Ovary (tissue), 9 donors: ENCODE measurements around the gene NBEA. TPM values are rescaled to one million over a fixed set of nuclear protein-coding genes. Genes with fewer than 3 reads are reported as not detected.
"Not testable (repeated sequence)": the region's sequence is repeated elsewhere in the genome, so short reads cannot be mapped to it uniquely, and the experiment has no call there.

Experiments
- DNase-seq, 5 donors: peaks; one replicate each; pipeline ENCODE4 v3.0.0-alpha.2; 2019 to 2020
- H3K27ac ChIP-seq, 2 donors: fragments of 200-600 bp; one replicate each; pipeline versions ENCODE4 v1.5.1 to v1.8.0; 2019 to 2022
- H3K27me3 ChIP-seq: fragments of 200-600 bp; one replicate; pipeline ENCODE4 v1.8.0; 2022
- H3K36me3 ChIP-seq: fragments of 200-600 bp; sonication (generic); one replicate; pipeline ENCODE4 v1.5.1; 2019
- H3K4me1 ChIP-seq: one replicate; pipeline ENCODE4 v1.8.1; 2013; ENCODE audit warnings: mild to moderate bottlenecking, moderate library complexity; ENCODE audit not compliant: insufficient read depth
- H3K4me3 ChIP-seq: fragments of 200-600 bp; sonication (generic); one replicate; pipeline ENCODE4 v1.5.1; 2017
- H3K9me3 ChIP-seq, 2 donors: fragments of 200-600 bp in 1 of 2; sonication (generic) in 1 of 2; one replicate each; pipeline versions ENCODE4 v1.5.1 to v1.8.1; 2013 to 2019; ENCODE audit warnings: mild to moderate bottlenecking in 1 of 2, moderate library complexity in 1 of 2
- EP300 ChIP-seq: sonication (generic); formaldehyde crosslinking; IDR thresholded peaks from one replicate; pipeline ENCODE4 v1.6.1; 2017; ENCODE audit warnings: antibody characterized with exemption
- POLR2A ChIP-seq: fragments of 450-650 bp; IDR thresholded peaks from one replicate; pipeline ENCODE4 v1.6.1; 2017; ENCODE audit warnings: antibody characterized with exemption, mild to moderate bottlenecking, moderate library complexity
- WGBS, 3 donors: extraction: QIAGEN DNeasy Blood & Tissue Kit in 1 of 3; methylation state at CpG; one replicate each; pipeline versions ENCODE4 v1.1.5 to v1.1.7; 2013 to 2017; 5-methylcytosine and 5-hydroxymethylcytosine counted together
- intact Hi-C, 4 donors: fragments of 100-400 bp; cut with DNase I; formaldehyde crosslinking; loops; one replicate each; pipeline versions ENCODE4 v1.11.0 to v1.15.1; 2022 to 2023
- polyA plus RNA-seq, 2 donors: library from polyadenylated mRNA; stranded (reverse); fragments of 200-250 nt in 1 of 2; fragments of 350-450 nt in 1 of 2; fragmentation: Illumina TruSeq in 1 of 2; extraction: RNeasy Lipid Tissue Mini Kit (QIAGEN cat#74804) in 1 of 2; gene quantifications; one replicate each; pipeline ENCODE4 v1.2.3, GENCODE V29; 2013 to 2014
- total RNA-seq, 7 donors: library from RNA; depleted of rRNA in 2 of 7; stranded (reverse); fragments of >200 nt in 2 of 7; fragmentation: NEBNext Ultra II Directional in 3 of 7; extraction: Animal tissue kit (Norgen Biotek cat#: 25700) in 3 of 7; gene quantifications; one replicate each; pipeline versions ENCODE4 v1.1.0 to v1.2.4, GENCODE V29; 2016 to 2023
- TF ChIP-seq, protein P1 (sequence below), 3 donors: fragments of 450-650 bp in 2 of 3; fragments of 200-600 bp in 1 of 3; IDR thresholded peaks; one replicate each; pipeline versions ENCODE4 v1.5.1 to v1.8.0; 2016 to 2022; ENCODE audit warnings: antibody characterized with exemption in 3 of 3, mild to moderate bottlenecking in 1 of 3
- donor health status: DM: no; HTN: no; CAD: no; lungs with moderate emphysema.
- donor health status: DM: no; HTN: no; CAD: no.
- donor health status: Bipolar disorder and iron deficiency.
- donor health status: DM: yes; HTN: yes; CAD: no.
- donor health status: DM: no; HTN: no; CAD: no.
- donor health status: DM: yes; HTN: yes; CAD: no.

NBEA gene
- total and polyA plus RNA-seq, 9 donors, result 5.8 to 18.9 (median 16.0) TPM

DNA sequence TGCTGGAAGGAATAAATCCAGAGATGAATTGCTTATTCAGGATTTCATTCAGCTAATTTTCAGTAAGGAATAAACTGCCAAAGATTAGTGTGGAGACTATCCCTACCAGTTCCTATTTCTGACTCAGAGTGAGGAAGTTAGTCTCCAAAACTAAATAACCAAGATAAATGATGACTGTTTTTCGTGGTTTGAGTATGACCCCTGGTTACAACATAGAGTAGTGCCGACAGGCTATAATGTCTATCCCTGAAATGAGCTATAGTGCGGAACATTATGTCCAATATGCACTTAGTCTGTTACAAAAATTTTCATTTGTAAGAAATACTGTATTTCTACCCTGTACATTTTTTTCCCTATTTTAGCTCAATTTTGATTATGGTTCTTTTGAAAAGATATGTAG, 51.4 kb downstream of the NBEA start:
- no peaks in the 10 kb centered on the region for H3K4me1 ChIP-seq
- TF ChIP-seq POLR2A (no peak), EP300 (no peak)
- TF ChIP-seq, protein P1, sequence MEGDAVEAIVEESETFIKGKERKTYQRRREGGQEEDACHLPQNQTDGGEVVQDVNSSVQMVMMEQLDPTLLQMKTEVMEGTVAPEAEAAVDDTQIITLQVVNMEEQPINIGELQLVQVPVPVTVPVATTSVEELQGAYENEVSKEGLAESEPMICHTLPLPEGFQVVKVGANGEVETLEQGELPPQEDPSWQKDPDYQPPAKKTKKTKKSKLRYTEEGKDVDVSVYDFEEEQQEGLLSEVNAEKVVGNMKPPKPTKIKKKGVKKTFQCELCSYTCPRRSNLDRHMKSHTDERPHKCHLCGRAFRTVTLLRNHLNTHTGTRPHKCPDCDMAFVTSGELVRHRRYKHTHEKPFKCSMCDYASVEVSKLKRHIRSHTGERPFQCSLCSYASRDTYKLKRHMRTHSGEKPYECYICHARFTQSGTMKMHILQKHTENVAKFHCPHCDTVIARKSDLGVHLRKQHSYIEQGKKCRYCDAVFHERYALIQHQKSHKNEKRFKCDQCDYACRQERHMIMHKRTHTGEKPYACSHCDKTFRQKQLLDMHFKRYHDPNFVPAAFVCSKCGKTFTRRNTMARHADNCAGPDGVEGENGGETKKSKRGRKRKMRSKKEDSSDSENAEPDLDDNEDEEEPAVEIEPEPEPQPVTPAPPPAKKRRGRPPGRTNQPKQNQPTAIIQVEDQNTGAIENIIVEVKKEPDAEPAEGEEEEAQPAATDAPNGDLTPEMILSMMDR (IDR thresholded peaks at IDR 0.05), result no peak
- intact Hi-C loops, result no loop called here
- no peaks in the 10 kb centered on the region for H3K27me3 ChIP-seq
- H3K4me3 ChIP-seq, result no peak overlapping the region
- H3K9me3 ChIP-seq, result peaks cover 0 to 10% of the 10 kb centered on the region in 2 donors
- H3K27ac ChIP-seq, result no peak overlapping the region
- no peaks in the 10 kb centered on the region for H3K36me3 ChIP-seq
- DNase-seq, result no peak
- 91 to 95% (median 93%) methylated on average over 3 of the region's 3 CpGs for WGBS, 3 donors

DNA sequence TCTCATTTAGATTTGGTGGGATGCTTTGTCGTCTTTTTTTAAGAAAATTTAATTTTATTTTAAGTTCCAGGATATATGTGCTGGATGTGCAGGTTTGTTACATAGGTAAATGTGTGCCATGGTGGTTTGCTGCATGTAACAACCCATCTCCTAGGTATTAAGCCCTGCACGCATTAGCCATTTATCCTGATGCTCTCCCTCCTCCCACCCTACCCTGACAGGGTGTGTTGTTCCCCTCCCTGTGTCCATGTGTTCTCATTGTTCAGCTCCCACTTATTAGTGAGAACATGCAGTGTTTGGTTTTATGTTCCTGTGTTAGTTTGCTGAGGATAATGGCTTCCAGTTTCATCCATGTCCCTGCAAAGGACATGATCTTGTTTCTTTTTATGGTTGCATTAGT, 61.7 kb downstream of the NBEA start:
- H3K9me3 ChIP-seq, H3K27me3 ChIP-seq, DNase-seq, H3K27ac ChIP-seq, H3K4me3 ChIP-seq, H3K4me1 ChIP-seq, intact Hi-C loops, H3K36me3 ChIP-seq: not testable (repeated sequence)
- 88 to 92% (median 90%) methylated on average over 2 of the region's 2 CpGs for WGBS, 3 donors

DNA sequence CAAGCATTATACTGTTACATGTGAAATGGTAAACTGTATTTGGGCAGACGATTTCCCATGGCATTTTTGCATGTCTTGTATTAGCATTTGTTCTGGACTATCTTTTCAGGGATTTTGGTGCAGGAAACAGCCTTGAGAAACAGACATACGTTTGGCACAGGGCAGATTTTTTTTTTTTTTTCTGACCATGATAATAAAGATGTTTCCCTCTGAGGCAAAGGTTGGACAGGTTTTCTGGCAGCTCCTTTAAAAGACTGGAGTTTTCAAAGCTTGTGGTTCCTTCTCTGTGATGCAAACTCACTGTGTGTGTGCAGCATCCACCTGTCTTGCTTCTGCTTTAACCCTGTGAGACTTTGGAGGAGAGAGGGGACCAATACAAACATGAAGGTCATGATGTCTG, 63.0 kb downstream of the NBEA start:
- no peaks in the 10 kb centered on the region for H3K9me3 ChIP-seq
- no peaks in the 10 kb centered on the region for H3K36me3 ChIP-seq
- H3K27me3 ChIP-seq, result no peaks in the 10 kb centered on the region
- DNase-seq, result no peak
- H3K27ac ChIP-seq, result no peak overlapping the region
- TF ChIP-seq EP300, result no peak
- TF ChIP-seq, protein P1 (IDR thresholded peaks at IDR 0.05), result no peak
- TF ChIP-seq POLR2A, result no peak
- no peaks in the 10 kb centered on the region for H3K4me1 ChIP-seq
- no peak overlapping the region for H3K4me3 ChIP-seq
- WGBS, 3 donors, result 22 to 25% (median 25%) methylated on average over 2 of the region's 2 CpGs
- intact Hi-C loops, result no loop called here

DNA sequence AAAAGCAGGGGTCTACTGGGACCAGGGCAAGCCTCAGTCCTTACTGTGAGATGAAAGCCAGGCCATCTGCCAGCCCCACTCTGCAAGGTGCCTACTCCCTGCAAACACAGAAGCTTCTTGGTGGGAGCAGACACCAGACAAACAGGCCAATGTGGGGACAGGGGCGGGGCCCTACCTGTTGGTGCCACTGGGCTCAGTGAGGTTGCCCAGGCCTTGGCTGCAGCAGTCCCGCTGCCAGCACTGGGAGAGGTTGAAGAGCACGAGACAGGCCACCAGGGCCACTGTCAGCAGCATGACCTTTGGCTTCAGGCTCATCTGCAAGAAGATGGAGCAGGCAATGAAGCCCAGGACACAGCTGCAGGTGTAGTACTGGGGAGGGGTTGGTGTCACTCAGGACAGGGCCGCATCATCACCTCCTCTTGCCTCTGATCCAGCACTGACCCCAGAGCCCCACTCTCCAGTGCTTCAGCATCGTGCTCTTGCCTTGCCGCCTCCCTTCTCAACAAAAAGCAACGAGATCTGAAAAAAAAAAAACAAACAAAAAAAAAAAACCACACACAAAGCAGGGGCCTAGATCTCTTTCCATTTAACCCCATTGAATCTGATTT, 72.6 kb downstream of the NBEA start:
- no peak overlapping the region for H3K27ac ChIP-seq
- TF ChIP-seq POLR2A, result no peak
- no peak overlapping the region for H3K4me3 ChIP-seq
- no peaks in the 10 kb centered on the region for H3K9me3 ChIP-seq
- intact Hi-C loops, result no loop called here
- 86 to 90% (median 88%) methylated on average over 7 of the region's 7 CpGs for WGBS, 3 donors
- H3K27me3 ChIP-seq, result no peaks in the 10 kb centered on the region
- no peaks in the 10 kb centered on the region for H3K4me1 ChIP-seq
- DNase-seq, result no peak
- no peaks in the 10 kb centered on the region for H3K36me3 ChIP-seq

DNA sequence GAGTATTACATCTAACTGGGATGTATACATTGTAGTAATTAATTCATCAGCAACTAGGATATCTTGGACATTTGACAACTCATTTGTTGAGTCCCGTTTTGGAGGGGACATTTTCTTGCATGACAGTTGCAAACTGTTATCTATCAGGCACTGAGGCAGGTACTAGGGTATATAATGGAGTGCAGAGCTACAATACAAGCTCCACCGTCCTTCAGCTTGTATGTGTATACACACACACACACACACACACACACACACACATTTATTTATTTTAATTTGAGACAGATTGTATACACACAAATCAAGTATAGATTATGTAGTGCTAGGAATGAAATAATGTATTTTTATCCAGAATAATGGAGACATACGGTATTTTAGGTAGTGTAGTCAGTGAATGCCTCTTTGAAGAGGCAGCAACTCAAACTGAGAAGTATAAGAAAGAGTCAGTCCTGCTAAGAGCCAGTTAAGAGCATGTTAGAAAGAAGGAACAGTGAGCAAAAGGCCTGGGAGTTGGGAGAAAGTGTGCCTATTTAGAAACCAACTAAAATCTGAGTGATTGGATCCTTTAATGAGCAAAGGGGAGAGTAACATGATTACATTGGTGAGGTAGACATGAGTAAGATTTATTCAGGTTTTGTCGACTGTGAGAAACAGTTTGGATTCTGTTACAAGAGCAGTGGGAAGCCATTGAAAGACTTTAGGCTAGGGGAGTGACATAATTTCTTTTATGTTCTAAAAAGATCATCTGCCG, 74.5 kb downstream of the NBEA start:
- Histone ChIP-seq H3K4me3 (no peak overlapping the region), H3K27me3 (no peaks in the 10 kb centered on the region), H3K27ac (no peak overlapping the region), H3K9me3 (no peaks in the 10 kb centered on the region), H3K36me3 (no peaks in the 10 kb centered on the region), H3K4me1 (no peaks in the 10 kb centered on the region)
- DNase-seq, result no peak
- 68 to 72% (median 68%) methylated on average over 5 of the region's 5 CpGs for WGBS, 3 donors
- no peak for TF ChIP-seq EP300
- TF ChIP-seq POLR2A, result no peak
- TF ChIP-seq, protein P1 (IDR thresholded peaks at IDR 0.05), result no peak
- intact Hi-C loops, result no loop called here
